ENCODE results near the gene IGF2. TPM values are rescaled to one million over a fixed set of nuclear protein-coding genes. Genes with fewer than 3 reads are reported as not detected.

IGF2 gene
- total RNA-seq, 1 experiment from 2014 or later = 14.5 TPM

DNA sequence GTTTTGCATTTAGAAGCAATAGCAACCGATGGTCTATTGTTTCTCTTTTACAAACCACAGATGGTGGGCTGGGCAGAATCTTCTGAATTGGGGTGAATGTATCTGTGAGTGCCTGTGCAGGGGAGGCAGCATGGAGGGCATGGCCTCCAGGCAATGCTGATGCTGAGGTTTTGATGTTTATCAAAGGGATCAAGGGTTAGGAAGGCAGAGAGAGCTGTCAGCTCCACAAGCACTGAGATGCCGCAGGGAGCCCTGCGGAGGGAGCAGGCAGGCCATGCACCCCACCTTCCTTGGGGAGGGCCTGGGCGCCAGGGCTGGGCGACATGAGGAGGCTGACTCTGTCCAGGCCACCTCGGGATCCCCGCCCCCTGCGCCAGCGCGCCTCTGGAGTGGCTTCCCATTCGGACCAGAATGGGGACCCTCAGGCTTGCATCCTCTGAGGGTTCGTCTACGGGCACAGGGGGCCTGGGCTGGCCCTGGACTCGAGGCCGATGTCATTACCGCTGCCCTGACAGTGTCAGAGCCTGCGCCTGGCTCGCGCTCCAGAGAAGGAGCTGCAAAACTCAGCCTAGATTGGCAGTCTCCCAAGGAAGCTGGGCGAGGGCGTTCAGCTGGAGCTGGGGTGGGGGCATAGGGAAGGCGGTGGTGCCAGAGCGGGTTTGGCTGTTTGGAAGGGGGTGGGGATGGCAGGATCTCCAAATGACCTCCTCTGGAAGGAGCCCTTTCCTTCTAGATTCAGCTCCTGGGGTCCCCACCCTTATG lies 46.3 kb upstream of the IGF2 start:
- Histone ChIP-seq H3K36me3 (ENCODE audit: control insufficient read depth, insufficient read depth, low read length) (no peaks in the 10 kb centered on the region), H3K9me3 (ENCODE audit: control insufficient read depth, insufficient read depth, low read depth, low read length) (no peaks in the 10 kb centered on the region), H3K27ac (ENCODE audit: low read length) (no peak overlapping the region), H3K4me3 (ENCODE audit: low read depth in 2 of 2, low read length in 2 of 2) (no peak overlapping the region), H3K27me3 (ENCODE audit: control insufficient read depth, insufficient read depth, low read length) (no peaks in the 10 kb centered on the region), H3K4me1 (ENCODE audit: control insufficient read depth, insufficient read depth, low read length) (peaks cover 6% of the 10 kb centered on the region; the same call in 1 of the 2 replicates)
- ChIA-PET CTCF (interaction anchor here (1.2 to 2.3 kb wide), 4 partner anchors 15 to 234 kb away, joined by 3 to 17 read pairs (median 9); no protein-coding TSS in a partner anchor), POLR2A (no interaction called here)
- TF ChIP-seq POLR2AphosphoS5 (IDR thresholded peaks at IDR 0.05; ENCODE audit: low read depth, low read length) = no peak
- TF ChIP-seq, protein P1, sequence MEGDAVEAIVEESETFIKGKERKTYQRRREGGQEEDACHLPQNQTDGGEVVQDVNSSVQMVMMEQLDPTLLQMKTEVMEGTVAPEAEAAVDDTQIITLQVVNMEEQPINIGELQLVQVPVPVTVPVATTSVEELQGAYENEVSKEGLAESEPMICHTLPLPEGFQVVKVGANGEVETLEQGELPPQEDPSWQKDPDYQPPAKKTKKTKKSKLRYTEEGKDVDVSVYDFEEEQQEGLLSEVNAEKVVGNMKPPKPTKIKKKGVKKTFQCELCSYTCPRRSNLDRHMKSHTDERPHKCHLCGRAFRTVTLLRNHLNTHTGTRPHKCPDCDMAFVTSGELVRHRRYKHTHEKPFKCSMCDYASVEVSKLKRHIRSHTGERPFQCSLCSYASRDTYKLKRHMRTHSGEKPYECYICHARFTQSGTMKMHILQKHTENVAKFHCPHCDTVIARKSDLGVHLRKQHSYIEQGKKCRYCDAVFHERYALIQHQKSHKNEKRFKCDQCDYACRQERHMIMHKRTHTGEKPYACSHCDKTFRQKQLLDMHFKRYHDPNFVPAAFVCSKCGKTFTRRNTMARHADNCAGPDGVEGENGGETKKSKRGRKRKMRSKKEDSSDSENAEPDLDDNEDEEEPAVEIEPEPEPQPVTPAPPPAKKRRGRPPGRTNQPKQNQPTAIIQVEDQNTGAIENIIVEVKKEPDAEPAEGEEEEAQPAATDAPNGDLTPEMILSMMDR (IDR thresholded peaks at IDR 0.05) = no peak
- TF ChIP-seq TCF7L2 (IDR thresholded peaks at IDR 0.05; ENCODE audit: low read depth, low read length) = no peak
- no peak for TF ChIP-seq SIN3A (IDR thresholded peaks at IDR 0.05; ENCODE audit: borderline replicate concordance, insufficient read depth, low read depth, low read length)
- TF ChIP-seq, protein P2, sequence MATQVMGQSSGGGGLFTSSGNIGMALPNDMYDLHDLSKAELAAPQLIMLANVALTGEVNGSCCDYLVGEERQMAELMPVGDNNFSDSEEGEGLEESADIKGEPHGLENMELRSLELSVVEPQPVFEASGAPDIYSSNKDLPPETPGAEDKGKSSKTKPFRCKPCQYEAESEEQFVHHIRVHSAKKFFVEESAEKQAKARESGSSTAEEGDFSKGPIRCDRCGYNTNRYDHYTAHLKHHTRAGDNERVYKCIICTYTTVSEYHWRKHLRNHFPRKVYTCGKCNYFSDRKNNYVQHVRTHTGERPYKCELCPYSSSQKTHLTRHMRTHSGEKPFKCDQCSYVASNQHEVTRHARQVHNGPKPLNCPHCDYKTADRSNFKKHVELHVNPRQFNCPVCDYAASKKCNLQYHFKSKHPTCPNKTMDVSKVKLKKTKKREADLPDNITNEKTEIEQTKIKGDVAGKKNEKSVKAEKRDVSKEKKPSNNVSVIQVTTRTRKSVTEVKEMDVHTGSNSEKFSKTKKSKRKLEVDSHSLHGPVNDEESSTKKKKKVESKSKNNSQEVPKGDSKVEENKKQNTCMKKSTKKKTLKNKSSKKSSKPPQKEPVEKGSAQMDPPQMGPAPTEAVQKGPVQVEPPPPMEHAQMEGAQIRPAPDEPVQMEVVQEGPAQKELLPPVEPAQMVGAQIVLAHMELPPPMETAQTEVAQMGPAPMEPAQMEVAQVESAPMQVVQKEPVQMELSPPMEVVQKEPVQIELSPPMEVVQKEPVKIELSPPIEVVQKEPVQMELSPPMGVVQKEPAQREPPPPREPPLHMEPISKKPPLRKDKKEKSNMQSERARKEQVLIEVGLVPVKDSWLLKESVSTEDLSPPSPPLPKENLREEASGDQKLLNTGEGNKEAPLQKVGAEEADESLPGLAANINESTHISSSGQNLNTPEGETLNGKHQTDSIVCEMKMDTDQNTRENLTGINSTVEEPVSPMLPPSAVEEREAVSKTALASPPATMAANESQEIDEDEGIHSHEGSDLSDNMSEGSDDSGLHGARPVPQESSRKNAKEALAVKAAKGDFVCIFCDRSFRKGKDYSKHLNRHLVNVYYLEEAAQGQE (IDR thresholded peaks at IDR 0.05; ENCODE audit: insufficient read depth in 1 of 2, low read depth in 2 of 2, low read length in 1 of 2) = no peak
- no peak for ATAC-seq
- intact Hi-C loops (cut with micrococcal nuclease; ENCODE audit: unreplicated experiment) (no loop called here), in situ Hi-C loops (cut with HindIII; ENCODE audit: low pct_unique_long_range_greater_than_20kb, low sequenced_read_pairs) (no loop called here)
- DNase-seq (ENCODE audit: low read depth, low spot score) = no peak
- BruUV-seq (replicated peaks) = no TSS peak

DNA sequence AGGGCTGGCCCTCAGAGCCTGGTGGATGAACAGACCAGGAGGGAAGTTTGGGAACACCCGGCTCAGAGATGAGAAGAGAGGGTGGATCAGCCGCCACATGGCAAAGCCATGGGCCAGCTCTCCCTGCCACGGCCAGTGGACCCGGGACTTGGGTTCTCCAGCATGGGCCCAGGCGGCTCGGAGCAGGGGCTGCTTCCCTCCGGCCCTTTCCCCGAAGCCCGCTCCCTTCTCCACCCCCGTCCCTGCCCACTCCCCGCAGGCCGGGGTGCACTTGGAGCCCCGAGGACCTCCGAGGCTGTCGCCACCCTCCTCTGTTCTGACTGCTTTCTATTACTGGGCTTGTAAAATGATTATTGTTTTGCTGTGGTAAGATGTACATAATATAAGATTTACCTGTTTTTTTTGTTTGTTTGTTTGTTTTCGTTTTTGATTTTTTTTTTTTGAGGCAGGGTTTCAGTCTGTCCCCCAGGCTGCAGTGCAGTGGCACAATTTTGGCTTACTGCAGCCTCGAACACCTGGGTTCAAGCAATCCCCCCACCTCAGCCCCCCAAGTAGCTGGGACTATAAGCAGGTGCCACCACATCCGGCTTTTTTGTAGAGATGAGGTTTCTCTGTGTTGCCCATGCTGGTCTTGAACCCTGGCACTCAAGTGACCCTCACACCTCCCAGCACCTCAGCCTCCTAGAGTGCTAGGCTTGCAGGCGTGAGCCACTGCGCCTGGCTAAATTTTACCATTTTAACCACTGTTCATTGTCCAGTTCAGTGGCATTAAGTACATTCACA lies 43.7 kb upstream of the IGF2 start:
- CTCF ChIA-PET = no interaction called here
- Histone ChIP-seq H3K4me3 (ENCODE audit: low read depth in 2 of 2, low read length in 2 of 2) (no peak overlapping the region), H3K4me1 (ENCODE audit: control insufficient read depth, insufficient read depth, low read length) (peaks cover 3% of the 10 kb centered on the region; the same call in 1 of the 2 replicates), H3K36me3 (ENCODE audit: control insufficient read depth, insufficient read depth, low read length) (no peaks in the 10 kb centered on the region), H3K9me3 (ENCODE audit: control insufficient read depth, insufficient read depth, low read depth, low read length) (no peaks in the 10 kb centered on the region), H3K27ac (ENCODE audit: low read length) (no peak overlapping the region), H3K27me3 (ENCODE audit: control insufficient read depth, insufficient read depth, low read length) (no peaks in the 10 kb centered on the region)
- POLR2A ChIA-PET = no interaction called here
- in situ Hi-C loops (cut with HindIII; ENCODE audit: low pct_unique_long_range_greater_than_20kb, low sequenced_read_pairs) (no loop called here), intact Hi-C loops (cut with micrococcal nuclease; ENCODE audit: unreplicated experiment) (no loop called here)
- no peak for DNase-seq (ENCODE audit: low read depth, low spot score)
- no peak for TF ChIP-seq SIN3A (IDR thresholded peaks at IDR 0.05; ENCODE audit: borderline replicate concordance, insufficient read depth, low read depth, low read length)
- TF ChIP-seq TCF7L2 (IDR thresholded peaks at IDR 0.05; ENCODE audit: low read depth, low read length) = no peak
- TF ChIP-seq POLR2AphosphoS5 (IDR thresholded peaks at IDR 0.05; ENCODE audit: low read depth, low read length) = no peak
- TF ChIP-seq, protein P2 (IDR thresholded peaks at IDR 0.05; ENCODE audit: insufficient read depth in 1 of 2, low read depth in 2 of 2, low read length in 1 of 2) = no peak
- TF ChIP-seq, protein P1 (IDR thresholded peaks at IDR 0.05) = no peak
- BruUV-seq (replicated peaks) = no TSS peak
- ATAC-seq = no peak

Measured in Panc1 (cell line).